GM19193 (cell line): ENCODE data around the gene MRPL23.

Experiments used
- POLR2A ChIP-seq: IDR thresholded peaks from 4 replicates; pipeline ENCODE4 v1.6.1; 2011; ENCODE audit not compliant: insufficient read depth, insufficient read length; ENCODE audit errors: extremely low read depth

MRPL23 gene

GRCh38 chr11:1935156-1936071 is 11.7 kb upstream of the MRPL23 start:
- no peak for TF ChIP-seq POLR2A

- no peak for TF ChIP-seq POLR2A
Observed at GRCh38 chr11:1936072-1936780, 10.9 kb upstream of the MRPL23 start.

GRCh38 chr11:1936781-1937615 is 10.1 kb upstream of the MRPL23 start:
- no peak for TF ChIP-seq POLR2A

- no peak for TF ChIP-seq POLR2A
Observed at GRCh38 chr11:1937616-1938342, 9.4 kb upstream of the MRPL23 start.

GRCh38 chr11:1938343-1939005 is 8.7 kb upstream of the MRPL23 start:
- TF ChIP-seq POLR2A: no peak

GRCh38 chr11:1939006-1939625 is 8.0 kb upstream of the MRPL23 start:
- no peak for TF ChIP-seq POLR2A

- no peak for TF ChIP-seq POLR2A
Observed at GRCh38 chr11:1942558-1943260, 4.4 kb upstream of the MRPL23 start.

GRCh38 chr11:1943576-1943975 is 3.6 kb upstream of the MRPL23 start:
- no peak for TF ChIP-seq POLR2A

- no peak for TF ChIP-seq POLR2A
Observed at GRCh38 chr11:1943977-1944376, 3.2 kb upstream of the MRPL23 start.

- no peak for TF ChIP-seq POLR2A
Observed at GRCh38 chr11:1947592-1948237, 583 bp downstream of the MRPL23 start.

GRCh38 chr11:1948389-1948788 is 1.3 kb downstream of the MRPL23 start:
- no peak for TF ChIP-seq POLR2A

GRCh38 chr11:1949302-1949701 is 2.2 kb downstream of the MRPL23 start:
- TF ChIP-seq POLR2A: no peak

- no peak for TF ChIP-seq POLR2A
Observed at GRCh38 chr11:1949922-1950321, 2.8 kb downstream of the MRPL23 start.
